Memory B cell (primary cell): ENCODE results near the gene PARP6.

Experiments
- ATAC-seq: fragments of 150-1000 bp; cut with Tn5 transposase; 2 replicates; pipeline ENCODE4 v1.10.0; 2021; ENCODE audit warnings: low read depth, mild to moderate bottlenecking, moderate library complexity
- DNase-seq, 2 donors: peaks; one replicate each; pipeline ENCODE4 v3.0.0; 2022; ENCODE audit warnings: low spot score in 2 of 2
- H3K27ac Mint-ChIP-seq: one replicate; pipeline ENCODE4 v1.8.0; 2022; ENCODE audit warnings: mild to moderate bottlenecking, moderate library complexity, mixed read lengths
- H3K27me3 Mint-ChIP-seq: one replicate; pipeline ENCODE4 v1.8.0; 2022; ENCODE audit warnings: mixed read lengths
- H3K36me3 Mint-ChIP-seq: one replicate; pipeline ENCODE4 v1.8.0; 2022; ENCODE audit warnings: mild to moderate bottlenecking, mixed read lengths
- H3K4me1 Mint-ChIP-seq: one replicate; pipeline ENCODE4 v1.8.0; 2022; ENCODE audit warnings: mixed read lengths
- H3K4me3 Mint-ChIP-seq: one replicate; pipeline ENCODE4 v1.8.0; 2022; ENCODE audit warnings: mild to moderate bottlenecking, moderate library complexity, mixed read lengths
- H3K9me3 Mint-ChIP-seq: one replicate; pipeline ENCODE4 v1.8.0; 2022; ENCODE audit warnings: mixed read lengths

Gene PARP6

GRCh38 chr15:72231066-72231832 lies 41.1 kb downstream of the PARP6 start, which contains the start of gene PKM:
PKM (minus strand) TSS chr15:72231190; CDS start chr15:72219097, 12,093 bp downstream.
- Mint-ChIP-seq H3K36me3 (peaks cover 3% of the 10 kb centered on the region), H3K4me3 (peak within 1 kb of the TSS; percentile 99), H3K4me1 (peaks cover 33% of the 10 kb centered on the region)

DNA sequence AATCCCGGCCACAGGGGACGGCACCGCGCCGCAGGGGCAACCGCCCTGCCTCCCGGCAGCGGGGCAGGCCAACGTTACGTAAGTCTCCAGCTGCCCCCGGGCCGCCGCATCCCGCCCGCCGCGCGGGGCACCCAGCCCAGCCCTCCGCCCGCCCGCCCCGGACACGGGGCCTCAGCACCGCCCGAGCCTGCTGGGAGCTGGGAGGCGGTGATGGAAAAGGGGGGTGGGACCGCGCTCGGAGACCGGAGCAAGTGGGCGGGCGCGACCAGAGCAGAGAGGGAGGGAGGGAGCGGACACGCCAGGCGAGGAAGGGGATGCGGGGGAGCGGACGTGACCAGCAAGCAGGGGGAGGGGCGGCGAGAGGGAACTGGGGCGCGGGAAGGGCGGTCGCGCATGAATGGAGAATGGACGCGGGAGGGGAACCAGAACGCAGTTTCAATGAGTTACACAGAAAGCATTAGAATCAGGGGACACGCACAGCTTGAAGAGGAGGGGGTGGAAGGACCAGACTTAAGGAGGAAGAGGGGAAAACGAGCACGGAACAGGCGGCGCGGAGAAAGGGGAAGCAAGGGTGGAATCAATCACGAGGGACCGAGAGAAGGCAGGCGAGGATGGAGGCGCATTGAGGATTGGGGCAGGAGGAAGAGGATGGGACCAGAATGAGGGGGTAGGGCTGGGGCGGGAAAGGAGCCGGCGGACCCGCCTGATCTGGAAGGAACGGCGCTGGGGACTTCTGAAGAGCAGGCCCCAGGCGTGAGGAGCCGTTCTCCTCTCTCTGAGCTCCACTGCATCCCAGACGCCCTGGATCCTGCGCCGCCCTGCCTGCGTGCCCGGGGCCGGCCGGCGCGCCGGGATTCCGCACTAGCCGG lies 41.9 kb downstream of the PARP6 start:
- Mint-ChIP-seq H3K27ac (peak overlapping the region; percentile 97), H3K27me3 (no peaks in the 10 kb centered on the region), H3K36me3 (peaks cover 6% of the 10 kb centered on the region), H3K9me3 (no peaks in the 10 kb centered on the region), H3K4me1 (peaks cover 41% of the 10 kb centered on the region), H3K4me3 (peak overlapping the region; percentile 99)
- DNase-seq: peak; percentile 45 to 53
- ATAC-seq: no peak

More at GRCh38 chr15:72231066-72231832, 41.1 kb downstream of the PARP6 start, which contains the start of gene PKM:
- ATAC-seq: peak; percentile 38
- peak within 1 kb of the TSS; percentile 97 for H3K27ac Mint-ChIP-seq
- no peaks in the 10 kb centered on the region for H3K27me3 Mint-ChIP-seq
- peak; percentile 86 to 88 for DNase-seq
- no peaks in the 10 kb centered on the region for H3K9me3 Mint-ChIP-seq

- DNase-seq (peak in 1 of 2 donors; percentile 18), ATAC-seq (no peak)
- H3K27ac Mint-ChIP-seq: peak overlapping the region; percentile 96
- H3K4me1 Mint-ChIP-seq: peaks cover 43% of the 10 kb centered on the region
- H3K36me3 Mint-ChIP-seq: peaks cover 8% of the 10 kb centered on the region
- H3K4me3 Mint-ChIP-seq: peak overlapping the region; percentile 85
- no peaks in the 10 kb centered on the region for H3K9me3 Mint-ChIP-seq
- no peaks in the 10 kb centered on the region for H3K27me3 Mint-ChIP-seq
Observed at GRCh38 chr15:72229947-72230196, 42.5 kb downstream of the PARP6 start.

GRCh38 chr15:72229076-72229946 lies 43.0 kb downstream of the PARP6 start:
- H3K4me1 Mint-ChIP-seq: peaks cover 44% of the 10 kb centered on the region
- H3K27ac Mint-ChIP-seq: peak overlapping the region; percentile 96
- peaks cover 8% of the 10 kb centered on the region for H3K36me3 Mint-ChIP-seq
- DNase-seq: peak; percentile 26 to 31
- no peaks in the 10 kb centered on the region for H3K9me3 Mint-ChIP-seq
- H3K4me3 Mint-ChIP-seq: peak overlapping the region; percentile 85
- no peaks in the 10 kb centered on the region for H3K27me3 Mint-ChIP-seq
- ATAC-seq: no peak

DNA sequence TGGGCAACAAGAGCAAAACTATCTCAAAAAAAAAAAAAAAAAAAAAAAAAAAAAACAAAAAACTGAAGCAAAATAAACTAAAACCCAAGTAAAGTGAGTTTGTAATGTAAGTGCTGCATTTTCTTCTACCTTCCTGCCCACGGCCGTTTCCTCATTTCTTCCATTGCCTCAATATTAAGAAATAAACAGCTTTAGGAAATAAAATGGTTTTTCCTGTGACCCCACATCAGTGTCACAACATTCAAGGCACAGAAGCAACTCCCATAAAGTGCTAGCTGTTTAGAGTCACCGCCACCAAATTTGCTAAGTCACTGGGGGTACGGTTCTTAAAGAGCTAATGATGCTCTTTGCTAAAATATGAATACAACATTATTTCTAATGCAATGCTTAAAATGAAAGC lies 44.6 kb downstream of the PARP6 start:
- Mint-ChIP-seq H3K27me3 (no peaks in the 10 kb centered on the region), H3K36me3 (peaks cover 15% of the 10 kb centered on the region), H3K27ac (peak overlapping the region; percentile 96), H3K9me3 (no peaks in the 10 kb centered on the region), H3K4me1 (peaks cover 54% of the 10 kb centered on the region), H3K4me3 (peak overlapping the region; percentile 85)
- ATAC-seq (no peak), DNase-seq (no peak)

DNA sequence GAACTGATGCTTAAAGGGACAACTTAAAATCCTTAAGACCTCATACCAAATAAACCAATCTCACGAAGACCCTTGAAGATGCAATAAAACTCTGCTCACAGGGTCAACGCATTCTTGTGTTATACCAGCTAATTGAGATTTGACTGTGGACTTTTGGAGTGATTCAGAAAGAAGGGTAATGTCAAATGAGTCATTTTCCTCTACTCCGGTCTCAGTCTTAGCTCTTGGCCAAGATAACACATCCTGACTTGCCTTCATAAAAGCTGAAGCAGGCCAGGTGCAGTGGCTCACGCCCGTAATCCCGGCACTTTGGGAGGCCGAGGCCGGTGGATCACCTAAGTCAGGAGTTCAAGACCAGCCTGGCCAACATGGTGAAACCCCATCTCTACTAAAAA lies 45.2 kb downstream of the PARP6 start:
- Mint-ChIP-seq H3K4me1 (peaks cover 57% of the 10 kb centered on the region), H3K27me3 (no peaks in the 10 kb centered on the region), H3K36me3 (peaks cover 15% of the 10 kb centered on the region), H3K9me3 (no peaks in the 10 kb centered on the region), H3K27ac (peak overlapping the region; percentile 96), H3K4me3 (peak overlapping the region; percentile 71)
- DNase-seq: no peak
- no peak for ATAC-seq

DNA sequence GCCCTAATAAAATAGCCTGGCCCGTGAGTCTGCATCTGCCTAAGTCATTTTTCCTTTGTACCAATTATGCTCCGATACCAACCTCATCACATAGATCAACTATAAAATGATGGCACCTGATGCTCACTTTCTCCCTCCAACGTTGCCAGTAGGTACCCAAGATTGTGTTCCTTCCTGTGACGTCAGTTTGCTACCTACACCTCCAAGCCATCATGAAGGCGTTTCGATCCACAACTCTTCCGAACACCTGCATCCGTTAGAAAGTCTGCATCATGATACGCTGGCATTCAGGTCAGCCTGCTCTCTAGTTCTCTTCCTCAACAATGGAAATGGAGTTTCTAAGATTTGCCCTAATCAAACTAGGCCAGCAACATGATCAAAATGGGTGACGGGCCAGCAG lies 49.1 kb downstream of the PARP6 start:
- Mint-ChIP-seq H3K27ac (peak overlapping the region; percentile 85), H3K4me1 (peaks cover 52% of the 10 kb centered on the region), H3K36me3 (peaks cover 22% of the 10 kb centered on the region), H3K27me3 (no peaks in the 10 kb centered on the region), H3K4me3 (no peak overlapping the region), H3K9me3 (no peaks in the 10 kb centered on the region)
- DNase-seq: no peak
- ATAC-seq: no peak

- no peak for ATAC-seq
- Mint-ChIP-seq H3K36me3 (peaks cover 25% of the 10 kb centered on the region), H3K27me3 (no peaks in the 10 kb centered on the region), H3K9me3 (no peaks in the 10 kb centered on the region), H3K4me3 (no peak overlapping the region), H3K27ac (peak overlapping the region; percentile 85), H3K4me1 (peaks cover 48% of the 10 kb centered on the region)
- DNase-seq: no peak
Observed at GRCh38 chr15:72222393-72222792, 50.0 kb downstream of the PARP6 start.

GRCh38 chr15:72220687-72221086 lies 51.7 kb downstream of the PARP6 start:
- H3K27me3 Mint-ChIP-seq: no peaks in the 10 kb centered on the region
- H3K4me1 Mint-ChIP-seq: peaks cover 36% of the 10 kb centered on the region
- H3K9me3 Mint-ChIP-seq: no peaks in the 10 kb centered on the region
- H3K36me3 Mint-ChIP-seq: peaks cover 23% of the 10 kb centered on the region
- H3K4me3 Mint-ChIP-seq: no peak overlapping the region
- ATAC-seq (no peak), DNase-seq (no peak)
- H3K27ac Mint-ChIP-seq: peak overlapping the region; percentile 81

GRCh38 chr15:72217216-72217615 lies 55.1 kb downstream of the PARP6 start:
- Mint-ChIP-seq H3K36me3 (peaks cover 17% of the 10 kb centered on the region), H3K27ac (peak overlapping the region; percentile 81), H3K4me3 (no peak overlapping the region), H3K4me1 (peaks cover 16% of the 10 kb centered on the region), H3K9me3 (no peaks in the 10 kb centered on the region), H3K27me3 (no peaks in the 10 kb centered on the region)
- ATAC-seq: no peak
- no peak for DNase-seq

DNA sequence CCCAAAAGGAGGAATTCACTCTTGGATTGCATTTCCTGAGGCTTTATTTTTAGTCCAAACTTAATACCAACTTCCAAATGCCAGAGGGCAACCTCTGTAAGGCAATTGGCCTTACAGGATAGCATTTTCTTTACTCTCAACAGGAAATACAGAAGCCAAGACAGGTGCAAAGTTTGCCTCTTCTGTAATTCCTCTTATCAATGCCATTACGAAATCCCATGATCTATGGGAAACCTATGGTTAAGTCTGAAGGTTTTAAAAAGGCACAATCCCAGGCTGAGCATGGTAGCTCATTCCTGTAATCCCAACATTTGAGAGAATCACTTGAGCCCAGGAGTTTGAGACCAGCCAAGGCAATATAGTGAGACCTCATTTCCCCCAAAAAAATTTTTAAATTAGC lies 56.3 kb downstream of the PARP6 start:
- DNase-seq (no peak), ATAC-seq (no peak)
- peaks cover 17% of the 10 kb centered on the region for H3K36me3 Mint-ChIP-seq
- H3K9me3 Mint-ChIP-seq: no peaks in the 10 kb centered on the region
- no peak overlapping the region for H3K4me3 Mint-ChIP-seq
- H3K4me1 Mint-ChIP-seq: peaks cover 14% of the 10 kb centered on the region
- no peaks in the 10 kb centered on the region for H3K27me3 Mint-ChIP-seq
- no peak overlapping the region for H3K27ac Mint-ChIP-seq

GRCh38 chr15:72207558-72208085 lies 64.7 kb downstream of the PARP6 start:
- Mint-ChIP-seq H3K9me3 (no peaks in the 10 kb centered on the region), H3K27ac (no peak overlapping the region), H3K27me3 (no peaks in the 10 kb centered on the region), H3K36me3 (peaks cover 38% of the 10 kb centered on the region), H3K4me3 (no peak overlapping the region), H3K4me1 (peaks cover 3% of the 10 kb centered on the region)
- no peak for ATAC-seq
- no peak for DNase-seq

- DNase-seq: no peak
- Mint-ChIP-seq H3K9me3 (no peaks in the 10 kb centered on the region), H3K4me1 (peaks cover 3% of the 10 kb centered on the region), H3K4me3 (no peak overlapping the region), H3K27ac (no peak overlapping the region), H3K36me3 (peaks cover 42% of the 10 kb centered on the region), H3K27me3 (no peaks in the 10 kb centered on the region)
- ATAC-seq: no peak
Observed at GRCh38 chr15:72206677-72207000, 65.7 kb downstream of the PARP6 start.
